MM.1S (cell line): ENCODE measurements around the gene NDUFA9.

ENCODE experiments used
- DNase-seq: peaks from one replicate; pipeline ENCODE4 v3.0.0-alpha.2; 2015
- H2AFZ ChIP-seq: fragments of 300-600 bp; sonication (generic); 2 replicates; pipeline ENCODE4 v1.6.0; 2016; ENCODE audit warnings: antibody characterized with exemption, low read length
- H3F3A ChIP-seq: fragments of 300-600 bp; sonication (generic); 2 replicates; pipeline ENCODE4 v1.6.1; 2016; ENCODE audit warnings: mild to moderate bottlenecking, antibody characterized with exemption, low read length, moderate library complexity, mixed read lengths; ENCODE audit not compliant: insufficient read depth
- H3K27ac ChIP-seq: fragments of 300-600 bp; sonication (generic); 2 replicates; pipeline ENCODE4 v1.5.1; 2016; ENCODE audit warnings: mild to moderate bottlenecking, low read length
- H3K27me3 ChIP-seq: fragments of 300-600 bp; sonication (generic); replicated peaks from 2 replicates; pipeline ENCODE4 v1.6.0; 2016; ENCODE audit warnings: low read length; ENCODE audit not compliant: insufficient read depth
- H3K36me3 ChIP-seq: fragments of 300-600 bp; sonication (generic); replicated peaks from 2 replicates; pipeline ENCODE4 v1.6.1; 2016; ENCODE audit warnings: mild to moderate bottlenecking, low read length, mixed read lengths; ENCODE audit not compliant: insufficient read depth
- H3K4me1 ChIP-seq: fragments of 300-600 bp; sonication (generic); 2 replicates; pipeline ENCODE4 v1.6.1; 2016; ENCODE audit warnings: low read length, mixed read lengths
- H3K4me2 ChIP-seq: fragments of 300-600 bp; sonication (generic); 2 replicates; pipeline ENCODE4 v1.6.0; 2016; ENCODE audit warnings: low read depth, low read length
- H3K4me3 ChIP-seq: fragments of 300-600 bp; sonication (generic); 2 replicates; pipeline ENCODE4 v1.5.1; 2016; ENCODE audit warnings: low read length, mixed read lengths
- H3K79me2 ChIP-seq: fragments of 300-600 bp; sonication (generic); 2 replicates; pipeline ENCODE4 v1.6.1; 2016; ENCODE audit warnings: mixed run types, low read length, mixed read lengths
- H3K9ac ChIP-seq: fragments of 300-600 bp; sonication (generic); 2 replicates; pipeline ENCODE4 v1.6.1; 2016; ENCODE audit warnings: low read length, mixed read lengths
- H3K9me2 ChIP-seq: fragments of 300-600 bp; sonication (generic); replicated peaks from 2 replicates; pipeline ENCODE4 v1.6.1; 2016; ENCODE audit warnings: mild to moderate bottlenecking, low read length, mixed read lengths; ENCODE audit not compliant: insufficient read depth
- H3K9me3 ChIP-seq: fragments of 300-600 bp; sonication (generic); replicated peaks from 2 replicates; pipeline ENCODE4 v1.6.1; 2016; ENCODE audit warnings: mild to moderate bottlenecking, low read length, mixed read lengths; ENCODE audit not compliant: insufficient read depth
- H4K20me1 ChIP-seq: fragments of 300-600 bp; sonication (generic); 2 replicates; pipeline ENCODE4 v1.6.1; 2016; ENCODE audit warnings: mild to moderate bottlenecking, low read length, moderate library complexity, mixed read lengths; ENCODE audit not compliant: insufficient read depth
- EZH2 ChIP-seq: fragments of 300-600 bp; sonication (generic); optimal IDR thresholded peaks from 2 replicates; pipeline ENCODE3; 2017; ENCODE audit warnings: low read depth, mild to moderate bottlenecking, antibody characterized with exemption, low read length, mixed read lengths
- EZH2phosphoT487 ChIP-seq: fragments of 300-600 bp; sonication (generic); IDR thresholded peaks from 2 replicates; pipeline ENCODE4 v1.6.1; 2018; ENCODE audit warnings: antibody characterized with exemption, low read length
- TF ChIP-seq, protein P1 (sequence below): fragments of 300-600 bp; sonication (generic); IDR thresholded peaks from 2 replicates; pipeline ENCODE4 v1.5.1; 2016; ENCODE audit warnings: antibody characterized with exemption, low read length, mixed read lengths

Gene NDUFA9

GRCh38 chr12:4648501-4649357 lies at the start of gene NDUFA9, which contains the start of gene AKAP3:
Gene NDUFA9, plus strand, starts transcription at chr12:4649114. Its CDS starts 13 bp downstream, at chr12:4649127.
Gene AKAP3, minus strand, starts transcription at chr12:4649051. Its CDS starts 10,855 bp downstream, at chr12:4638196.
- TF ChIP-seq EZH2phosphoT487: no peak
- TF ChIP-seq, protein P1, sequence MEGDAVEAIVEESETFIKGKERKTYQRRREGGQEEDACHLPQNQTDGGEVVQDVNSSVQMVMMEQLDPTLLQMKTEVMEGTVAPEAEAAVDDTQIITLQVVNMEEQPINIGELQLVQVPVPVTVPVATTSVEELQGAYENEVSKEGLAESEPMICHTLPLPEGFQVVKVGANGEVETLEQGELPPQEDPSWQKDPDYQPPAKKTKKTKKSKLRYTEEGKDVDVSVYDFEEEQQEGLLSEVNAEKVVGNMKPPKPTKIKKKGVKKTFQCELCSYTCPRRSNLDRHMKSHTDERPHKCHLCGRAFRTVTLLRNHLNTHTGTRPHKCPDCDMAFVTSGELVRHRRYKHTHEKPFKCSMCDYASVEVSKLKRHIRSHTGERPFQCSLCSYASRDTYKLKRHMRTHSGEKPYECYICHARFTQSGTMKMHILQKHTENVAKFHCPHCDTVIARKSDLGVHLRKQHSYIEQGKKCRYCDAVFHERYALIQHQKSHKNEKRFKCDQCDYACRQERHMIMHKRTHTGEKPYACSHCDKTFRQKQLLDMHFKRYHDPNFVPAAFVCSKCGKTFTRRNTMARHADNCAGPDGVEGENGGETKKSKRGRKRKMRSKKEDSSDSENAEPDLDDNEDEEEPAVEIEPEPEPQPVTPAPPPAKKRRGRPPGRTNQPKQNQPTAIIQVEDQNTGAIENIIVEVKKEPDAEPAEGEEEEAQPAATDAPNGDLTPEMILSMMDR: no peak
- no peak for TF ChIP-seq EZH2
- H4K20me1 ChIP-seq: no peaks in the 10 kb centered on the region
- no peaks in the 10 kb centered on the region for H3K27me3 ChIP-seq
- H3K36me3 ChIP-seq: 0 out of 2 replicates have a peak, but pooled peaks cover under 1% of the 10 kb centered on the region
- peak within 1 kb of the TSS; percentile 74 for H3K4me2 ChIP-seq
- peak within 1 kb of the TSS; percentile 78 for H2AFZ ChIP-seq
- H3K9me3 ChIP-seq: no peaks in the 10 kb centered on the region
- H3K4me3 ChIP-seq: peak within 1 kb of the TSS; percentile 80
- H3K79me2 ChIP-seq: peaks cover 47% of the 10 kb centered on the region
- peak; percentile 85 for DNase-seq
- no peaks in the 10 kb centered on the region for H3K9me2 ChIP-seq
- peaks cover 18% of the 10 kb centered on the region; the same call in 1 of the 2 replicates for H3F3A ChIP-seq
- H3K4me1 ChIP-seq: peaks cover 31% of the 10 kb centered on the region
- H3K9ac ChIP-seq: peak within 1 kb of the TSS; percentile 81
- peak within 1 kb of the TSS; percentile 54; the same call in 1 of the 2 replicates for H3K27ac ChIP-seq

DNA sequence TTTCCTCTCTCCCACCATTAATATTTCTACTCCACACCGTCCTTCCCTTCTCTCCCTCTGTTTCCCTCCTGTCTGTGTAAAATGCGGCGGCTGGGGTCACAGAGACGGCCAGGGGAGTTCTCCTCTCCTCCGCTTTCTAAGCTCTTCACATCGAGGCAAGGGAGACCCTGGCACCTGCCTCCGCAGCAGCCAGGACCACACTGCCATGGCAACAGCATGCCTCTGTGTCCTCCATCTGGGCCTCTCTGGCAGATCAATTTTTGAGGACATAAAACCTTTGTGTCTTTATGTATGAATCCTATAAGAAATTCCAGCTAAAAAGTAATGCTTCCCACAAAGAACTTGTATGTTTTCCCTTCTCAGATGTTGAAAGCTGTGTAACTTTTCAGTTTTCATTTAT lies 45.5 kb upstream of the NDUFA9 start:
- Histone ChIP-seq H3K9me2 (no peaks in the 10 kb centered on the region), H4K20me1 (no peaks in the 10 kb centered on the region), H3K79me2 (peaks cover 23% of the 10 kb centered on the region), H2AFZ (no peak overlapping the region), H3K4me1 (peaks cover 3% of the 10 kb centered on the region; the same call in 1 of the 2 replicates), H3K9ac (no peak overlapping the region), H3K27me3 (no peaks in the 10 kb centered on the region), H3K4me2 (no peak overlapping the region), H3F3A (no peaks in the 10 kb centered on the region), H3K27ac (no peak overlapping the region), H3K4me3 (no peak overlapping the region), H3K36me3 (no peaks in the 10 kb centered on the region), H3K9me3 (no peaks in the 10 kb centered on the region)
- TF ChIP-seq EZH2phosphoT487 (no peak), EZH2 (no peak)
- TF ChIP-seq, protein P1: no peak
- DNase-seq: no peak

GRCh38 chr12:4603946-4604345 lies 45.0 kb upstream of the NDUFA9 start:
- Histone ChIP-seq H3K36me3 (no peaks in the 10 kb centered on the region), H3K4me3 (no peak overlapping the region), H3K9me3 (no peaks in the 10 kb centered on the region), H4K20me1 (no peaks in the 10 kb centered on the region), H3K4me1 (peaks cover 3% of the 10 kb centered on the region; the same call in 1 of the 2 replicates), H3K4me2 (no peak overlapping the region), H3F3A (no peaks in the 10 kb centered on the region), H3K9ac (no peak overlapping the region), H3K27me3 (no peaks in the 10 kb centered on the region), H2AFZ (no peak overlapping the region), H3K27ac (no peak overlapping the region), H3K79me2 (peaks cover 23% of the 10 kb centered on the region), H3K9me2 (no peaks in the 10 kb centered on the region)
- no peak for DNase-seq
- TF ChIP-seq, protein P1: no peak
- TF ChIP-seq EZH2phosphoT487 (no peak), EZH2 (no peak)
